ENCODE data around the gene TTC39A.

- TF ChIP-seq POLR2AphosphoS5 (IDR thresholded peaks at IDR 0.05; ENCODE audit: low read depth, low read length) (no peak), ZNF274 (IDR thresholded peaks at IDR 0.05; ENCODE audit: low read depth, low read length) (no peak), EZH2phosphoT487 (IDR thresholded peaks at IDR 0.05; ENCODE audit: borderline replicate concordance) (no peak), CTCF (IDR thresholded peaks at IDR 0.05 in 2 of 3, conservative IDR thresholded peaks at IDR 0.05 in 1 of 3; ENCODE audit: borderline replicate concordance in 1 of 3, insufficient read depth in 1 of 3, low read depth in 2 of 3, low read length in 2 of 3) (no peak), EZH2 (IDR thresholded peaks at IDR 0.05) (no peak), CEBPB (IDR thresholded peaks at IDR 0.05; ENCODE audit: low read depth) (no peak), SRF (IDR thresholded peaks at IDR 0.05; ENCODE audit: low read depth) (no peak), POLR2A (IDR thresholded peaks at IDR 0.05; ENCODE audit: borderline replicate concordance, extremely low read depth, insufficient read depth, insufficient read length) (no peak), ATF3 (IDR thresholded peaks at IDR 0.05) (no peak)
- TF ChIP-seq, protein P1, sequence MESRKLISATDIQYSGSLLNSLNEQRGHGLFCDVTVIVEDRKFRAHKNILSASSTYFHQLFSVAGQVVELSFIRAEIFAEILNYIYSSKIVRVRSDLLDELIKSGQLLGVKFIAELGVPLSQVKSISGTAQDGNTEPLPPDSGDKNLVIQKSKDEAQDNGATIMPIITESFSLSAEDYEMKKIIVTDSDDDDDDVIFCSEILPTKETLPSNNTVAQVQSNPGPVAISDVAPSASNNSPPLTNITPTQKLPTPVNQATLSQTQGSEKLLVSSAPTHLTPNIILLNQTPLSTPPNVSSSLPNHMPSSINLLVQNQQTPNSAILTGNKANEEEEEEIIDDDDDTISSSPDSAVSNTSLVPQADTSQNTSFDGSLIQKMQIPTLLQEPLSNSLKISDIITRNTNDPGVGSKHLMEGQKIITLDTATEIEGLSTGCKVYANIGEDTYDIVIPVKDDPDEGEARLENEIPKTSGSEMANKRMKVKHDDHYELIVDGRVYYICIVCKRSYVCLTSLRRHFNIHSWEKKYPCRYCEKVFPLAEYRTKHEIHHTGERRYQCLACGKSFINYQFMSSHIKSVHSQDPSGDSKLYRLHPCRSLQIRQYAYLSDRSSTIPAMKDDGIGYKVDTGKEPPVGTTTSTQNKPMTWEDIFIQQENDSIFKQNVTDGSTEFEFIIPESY (IDR thresholded peaks at IDR 0.05; ENCODE audit: extremely low read depth, insufficient replicate concordance, low read length), result no peak
- TF ChIP-seq, protein P2, sequence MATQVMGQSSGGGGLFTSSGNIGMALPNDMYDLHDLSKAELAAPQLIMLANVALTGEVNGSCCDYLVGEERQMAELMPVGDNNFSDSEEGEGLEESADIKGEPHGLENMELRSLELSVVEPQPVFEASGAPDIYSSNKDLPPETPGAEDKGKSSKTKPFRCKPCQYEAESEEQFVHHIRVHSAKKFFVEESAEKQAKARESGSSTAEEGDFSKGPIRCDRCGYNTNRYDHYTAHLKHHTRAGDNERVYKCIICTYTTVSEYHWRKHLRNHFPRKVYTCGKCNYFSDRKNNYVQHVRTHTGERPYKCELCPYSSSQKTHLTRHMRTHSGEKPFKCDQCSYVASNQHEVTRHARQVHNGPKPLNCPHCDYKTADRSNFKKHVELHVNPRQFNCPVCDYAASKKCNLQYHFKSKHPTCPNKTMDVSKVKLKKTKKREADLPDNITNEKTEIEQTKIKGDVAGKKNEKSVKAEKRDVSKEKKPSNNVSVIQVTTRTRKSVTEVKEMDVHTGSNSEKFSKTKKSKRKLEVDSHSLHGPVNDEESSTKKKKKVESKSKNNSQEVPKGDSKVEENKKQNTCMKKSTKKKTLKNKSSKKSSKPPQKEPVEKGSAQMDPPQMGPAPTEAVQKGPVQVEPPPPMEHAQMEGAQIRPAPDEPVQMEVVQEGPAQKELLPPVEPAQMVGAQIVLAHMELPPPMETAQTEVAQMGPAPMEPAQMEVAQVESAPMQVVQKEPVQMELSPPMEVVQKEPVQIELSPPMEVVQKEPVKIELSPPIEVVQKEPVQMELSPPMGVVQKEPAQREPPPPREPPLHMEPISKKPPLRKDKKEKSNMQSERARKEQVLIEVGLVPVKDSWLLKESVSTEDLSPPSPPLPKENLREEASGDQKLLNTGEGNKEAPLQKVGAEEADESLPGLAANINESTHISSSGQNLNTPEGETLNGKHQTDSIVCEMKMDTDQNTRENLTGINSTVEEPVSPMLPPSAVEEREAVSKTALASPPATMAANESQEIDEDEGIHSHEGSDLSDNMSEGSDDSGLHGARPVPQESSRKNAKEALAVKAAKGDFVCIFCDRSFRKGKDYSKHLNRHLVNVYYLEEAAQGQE (IDR thresholded peaks at IDR 0.05; ENCODE audit: low read depth), result no peak
Observed at GRCh38 chr1:51329443-51330325, 678 bp downstream of the TTC39A start.
